ENCODE data around the gene PNMT. TPM values are rescaled to one million over a fixed set of nuclear protein-coding genes. Genes with fewer than 3 reads are reported as not detected.

Gene PNMT
- total and polyA plus RNA-seq, 12 donors, result 2.7 to 30.0 (median 4.2) TPM

DNA sequence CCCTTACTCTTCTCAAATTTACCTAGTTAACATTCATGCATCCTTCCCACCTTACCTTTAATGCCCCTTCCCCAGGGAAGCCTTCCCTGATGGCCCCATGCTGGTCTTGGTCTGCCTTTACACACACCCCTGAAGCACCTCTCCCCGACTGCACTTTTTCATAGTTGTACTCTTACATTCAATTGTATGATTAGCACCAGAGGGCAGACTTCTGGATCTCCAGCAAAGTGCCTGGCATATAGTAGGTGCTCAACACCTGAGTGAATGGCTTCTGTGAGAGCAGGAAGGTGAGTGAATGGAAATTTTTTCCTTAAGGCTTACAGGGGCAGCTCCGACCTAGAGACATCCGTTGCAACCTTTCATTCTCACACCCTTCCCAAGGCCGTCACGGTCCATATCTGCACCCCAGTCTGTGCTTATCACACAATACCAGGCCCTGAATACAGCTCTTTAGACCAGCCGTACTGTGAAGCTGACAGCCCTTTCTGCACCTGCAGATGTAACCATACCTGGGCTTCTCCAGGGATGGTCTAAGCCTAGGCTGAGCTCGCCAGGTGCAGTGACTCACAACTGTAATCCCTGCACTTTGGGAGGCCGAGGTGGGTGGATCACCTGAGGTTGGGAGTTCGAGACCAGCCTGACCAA is 15.2 kb downstream of the PNMT start:
- no peak for DNase-seq
- Histone ChIP-seq H3K36me3 (peaks cover 0 to 49% (median 0%) of the 10 kb centered on the region in 9 donors), H3K27ac (no peak overlapping the region), H3K4me3 (no peak overlapping the region), H3K27me3 (no peaks in the 10 kb centered on the region), H3K4me1 (peaks cover 9 to 37% (median 27%) of the 10 kb centered on the region in 9 donors), H3K9me3 (no peaks in the 10 kb centered on the region)
- 87 to 91% methylated on average over 9 of the region's 9 CpGs for WGBS, 2 donors
- intact Hi-C loops (cut with DNase I), result no loop called here
- ATAC-seq, result no peak
- TF ChIP-seq, protein P1, sequence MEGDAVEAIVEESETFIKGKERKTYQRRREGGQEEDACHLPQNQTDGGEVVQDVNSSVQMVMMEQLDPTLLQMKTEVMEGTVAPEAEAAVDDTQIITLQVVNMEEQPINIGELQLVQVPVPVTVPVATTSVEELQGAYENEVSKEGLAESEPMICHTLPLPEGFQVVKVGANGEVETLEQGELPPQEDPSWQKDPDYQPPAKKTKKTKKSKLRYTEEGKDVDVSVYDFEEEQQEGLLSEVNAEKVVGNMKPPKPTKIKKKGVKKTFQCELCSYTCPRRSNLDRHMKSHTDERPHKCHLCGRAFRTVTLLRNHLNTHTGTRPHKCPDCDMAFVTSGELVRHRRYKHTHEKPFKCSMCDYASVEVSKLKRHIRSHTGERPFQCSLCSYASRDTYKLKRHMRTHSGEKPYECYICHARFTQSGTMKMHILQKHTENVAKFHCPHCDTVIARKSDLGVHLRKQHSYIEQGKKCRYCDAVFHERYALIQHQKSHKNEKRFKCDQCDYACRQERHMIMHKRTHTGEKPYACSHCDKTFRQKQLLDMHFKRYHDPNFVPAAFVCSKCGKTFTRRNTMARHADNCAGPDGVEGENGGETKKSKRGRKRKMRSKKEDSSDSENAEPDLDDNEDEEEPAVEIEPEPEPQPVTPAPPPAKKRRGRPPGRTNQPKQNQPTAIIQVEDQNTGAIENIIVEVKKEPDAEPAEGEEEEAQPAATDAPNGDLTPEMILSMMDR (IDR thresholded peaks at IDR 0.05), result no peak

DNA sequence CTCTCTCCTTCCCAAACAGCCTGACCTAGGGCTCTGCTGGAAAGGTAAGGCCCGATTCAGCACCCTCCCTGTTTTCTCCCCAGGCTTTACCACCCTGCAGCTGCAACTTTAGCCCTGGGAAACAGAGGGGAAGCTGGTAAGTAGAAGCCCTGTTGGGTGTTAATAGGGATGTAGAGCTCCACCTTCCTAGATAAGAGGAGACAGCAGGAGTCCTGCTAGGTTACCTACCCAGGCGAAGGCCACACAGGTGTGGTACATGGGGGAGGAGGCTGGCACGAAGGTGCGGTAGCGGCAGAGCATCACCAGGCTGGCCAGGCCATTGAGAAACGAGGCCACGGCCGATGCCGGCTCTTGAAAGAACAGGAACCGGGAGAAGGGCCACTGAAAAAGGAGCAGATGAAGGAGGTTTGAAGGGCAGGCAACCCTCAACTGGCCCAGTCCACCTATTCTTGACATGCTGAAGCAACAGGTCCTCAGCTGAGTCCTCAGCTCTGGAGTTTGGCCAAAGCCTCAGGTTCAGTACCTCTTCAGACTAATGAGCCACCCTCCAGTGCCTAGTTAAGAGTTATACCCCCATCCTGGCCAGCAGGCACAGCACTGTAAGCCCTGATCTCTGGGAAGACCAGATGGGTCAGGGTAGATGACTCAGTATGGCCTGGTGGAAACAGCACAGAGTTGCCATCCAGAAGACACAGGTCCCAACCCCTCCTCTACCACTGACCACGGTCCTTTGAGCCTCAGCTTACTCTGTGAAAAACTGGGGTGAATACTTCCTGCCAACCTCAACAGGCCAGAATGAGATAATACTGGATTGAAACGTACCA is 16.3 kb downstream of the PNMT start:
- H3K27me3 ChIP-seq, result no peaks in the 10 kb centered on the region
- intact Hi-C loops (cut with DNase I), result loop anchor here in 3 of 10 donors (5.0 kb wide), 1 partner anchor 48 kb away; the partner anchor contains the start of gene MIEN1 (in 3 of the 3)
- peaks cover 0 to 49% (median 0%) of the 10 kb centered on the region in 9 donors for H3K36me3 ChIP-seq
- WGBS, 2 donors, result 92 to 93% methylated on average over 12 of the region's 12 CpGs
- no peak overlapping the region for H3K27ac ChIP-seq
- ATAC-seq (no peak), DNase-seq (no peak)
- H3K9me3 ChIP-seq, result no peaks in the 10 kb centered on the region
- H3K4me1 ChIP-seq, result peaks cover 2 to 33% (median 23%) of the 10 kb centered on the region in 9 donors
- no peak overlapping the region for H3K4me3 ChIP-seq
- TF ChIP-seq, protein P1 (IDR thresholded peaks at IDR 0.05), result no peak

DNA sequence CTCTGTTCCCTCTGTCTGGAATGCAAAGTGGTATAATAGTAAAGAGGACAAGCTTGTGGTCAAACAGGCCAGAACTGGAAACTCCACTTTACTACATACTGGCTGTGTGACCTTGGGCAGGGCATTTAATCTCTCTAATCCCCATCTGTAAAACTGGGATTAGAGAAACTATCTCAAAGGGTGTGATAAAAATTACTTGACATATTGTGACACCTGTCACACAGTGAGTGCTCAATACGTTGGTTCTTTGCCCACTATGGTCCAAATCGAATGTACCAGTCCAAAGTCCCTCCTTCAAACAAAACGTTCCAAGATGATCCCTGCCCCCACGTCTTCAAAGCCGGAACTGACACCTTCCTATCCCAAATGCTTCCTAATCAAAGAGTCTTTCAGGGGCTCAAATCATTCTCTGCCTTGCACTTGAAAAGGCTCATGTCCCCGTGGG is 18.9 kb downstream of the PNMT start:
- H3K27ac ChIP-seq, result peak overlapping the region; percentile 88 to 98 (median 94)
- WGBS, 2 donors, result 57 to 62% methylated on average over 6 of the region's 6 CpGs
- TF ChIP-seq, protein P1 (IDR thresholded peaks at IDR 0.05), result no peak

More for the DNA sequence above, 18.9 kb downstream of the PNMT start:
- H3K36me3 ChIP-seq, result peaks cover 0 to 34% (median 0%) of the 10 kb centered on the region in 9 donors
- H3K27me3 ChIP-seq, result no peaks in the 10 kb centered on the region
- H3K9me3 ChIP-seq, result no peaks in the 10 kb centered on the region
- H3K4me1 ChIP-seq, result peaks cover 2 to 19% (median 14%) of the 10 kb centered on the region in 9 donors
- ATAC-seq, result no peak
- intact Hi-C loops (cut with DNase I), result loop anchor here in 3 of 10 donors (5.0 kb wide), 1 partner anchor 45 kb away; the partner anchor contains the start of gene MIEN1 (in 3 of the 3)
- no peak for DNase-seq
- peak overlapping the region in 9 of 10 donors; percentile 62 to 80 (median 68) for H3K4me3 ChIP-seq

Measured in heart right ventricle (tissue), 16 donors.